WI38 (cell line): ENCODE data around the gene HTR1D.

Experiments used
- H3K4me3 ChIP-seq: 2 replicates; pipeline ENCODE4 v1.5.1; 2011; ENCODE audit warnings: low read depth, mild to moderate bottlenecking, control low read depth, low read length
- CTCF ChIP-seq: IDR thresholded peaks from 2 replicates; pipeline ENCODE4 v1.5.1; 2012; ENCODE audit warnings: low read depth, mild to moderate bottlenecking, control low read depth, low read length

HTR1D gene

GRCh38 chr1:23246274-23246673 is 29.0 kb upstream of the HTR1D start:
- no peak overlapping the region for H3K4me3 ChIP-seq
- TF ChIP-seq CTCF: no peak

- H3K4me3 ChIP-seq: no peak overlapping the region
- no peak for TF ChIP-seq CTCF
Observed at GRCh38 chr1:23244256-23244761, 27.0 kb upstream of the HTR1D start.

DNA sequence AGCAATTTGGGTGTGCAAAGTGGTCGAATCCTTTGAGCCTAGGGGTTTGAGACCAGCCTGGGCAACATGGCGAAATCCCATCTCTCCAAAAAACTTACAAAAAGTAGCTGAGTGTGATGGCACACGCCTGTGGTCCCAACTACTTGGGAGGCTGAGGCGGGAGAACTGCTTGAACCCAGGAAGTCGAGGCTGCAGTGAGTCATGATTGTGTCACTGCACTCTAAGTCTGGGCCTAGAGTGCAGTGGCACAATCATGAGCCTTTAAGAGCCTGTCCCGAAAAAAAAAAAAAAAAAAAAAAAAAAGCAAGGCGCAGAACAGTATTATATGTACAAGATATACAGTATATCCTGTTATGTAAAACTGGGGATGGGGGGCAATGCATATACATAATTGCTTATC is 25.1 kb upstream of the HTR1D start:
- TF ChIP-seq CTCF: no peak

DNA sequence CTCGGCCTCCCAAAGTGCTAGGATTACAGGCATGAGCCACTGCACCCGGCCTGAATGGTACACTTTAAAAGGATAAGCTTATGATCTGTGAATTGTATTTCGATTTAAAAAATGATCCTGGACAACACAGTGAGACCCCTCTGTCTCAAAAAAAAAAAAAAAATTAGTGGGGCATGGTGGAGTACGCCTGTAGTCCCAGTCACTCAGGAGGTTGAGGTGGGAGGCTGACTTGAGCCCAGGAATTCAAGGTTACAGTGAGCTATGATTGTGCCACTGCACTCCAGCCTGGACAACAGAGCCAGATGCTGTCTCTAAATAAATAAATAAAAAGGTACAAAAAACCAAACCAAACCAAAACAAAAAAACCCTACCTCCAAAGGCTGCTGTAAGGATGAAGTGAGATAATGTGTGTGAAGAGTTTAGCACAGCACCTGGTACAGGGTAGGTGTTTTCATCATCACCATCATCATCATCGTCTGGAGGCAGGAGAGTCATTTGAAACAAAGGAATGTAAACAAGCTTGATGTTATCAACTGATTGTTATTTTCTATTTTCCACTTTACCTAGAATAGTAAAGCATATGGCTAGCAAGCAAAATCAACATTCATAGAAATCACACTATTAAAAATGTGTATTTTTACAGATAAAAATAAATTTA is 22.5 kb upstream of the HTR1D start:
- no peak for TF ChIP-seq CTCF
- H3K4me3 ChIP-seq: no peak overlapping the region

More for the DNA sequence above, 25.1 kb upstream of the HTR1D start:
- no peak overlapping the region for H3K4me3 ChIP-seq

- no peak for TF ChIP-seq CTCF
- no peak overlapping the region for H3K4me3 ChIP-seq
Observed at GRCh38 chr1:23238565-23238964, 21.3 kb upstream of the HTR1D start.

GRCh38 chr1:23237508-23237907 is 20.2 kb upstream of the HTR1D start:
- no peak overlapping the region for H3K4me3 ChIP-seq
- TF ChIP-seq CTCF: no peak

GRCh38 chr1:23227806-23228205 is 10.5 kb upstream of the HTR1D start:
- no peak overlapping the region for H3K4me3 ChIP-seq
- TF ChIP-seq CTCF: no peak
